ENCODE data around the gene SPTBN1.
"Not testable (repeated sequence)": the region's sequence is repeated elsewhere in the genome, so short reads cannot be mapped to it uniquely, and the experiment has no call there.

Gene SPTBN1

DNA sequence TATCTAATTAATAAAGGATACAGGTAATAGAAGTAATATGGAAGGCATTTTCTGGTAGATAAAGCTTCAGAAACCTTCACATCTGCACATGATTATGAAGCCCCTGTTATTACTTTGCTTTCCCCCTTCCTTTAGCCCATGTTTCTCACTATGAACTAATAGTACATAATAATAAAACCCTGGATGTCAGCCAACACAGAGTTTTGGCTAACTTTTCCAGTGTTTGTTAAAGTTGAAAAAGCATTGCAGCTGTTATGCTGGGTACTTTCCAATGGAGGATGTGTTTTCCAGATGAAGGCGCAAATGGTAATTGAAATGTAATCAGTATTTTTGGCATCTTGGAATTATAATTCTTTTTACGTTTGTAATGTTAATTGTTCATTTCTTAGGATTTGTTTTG lies 43.5 kb downstream of the SPTBN1 start:
- DNase-seq, result no peak

DNA sequence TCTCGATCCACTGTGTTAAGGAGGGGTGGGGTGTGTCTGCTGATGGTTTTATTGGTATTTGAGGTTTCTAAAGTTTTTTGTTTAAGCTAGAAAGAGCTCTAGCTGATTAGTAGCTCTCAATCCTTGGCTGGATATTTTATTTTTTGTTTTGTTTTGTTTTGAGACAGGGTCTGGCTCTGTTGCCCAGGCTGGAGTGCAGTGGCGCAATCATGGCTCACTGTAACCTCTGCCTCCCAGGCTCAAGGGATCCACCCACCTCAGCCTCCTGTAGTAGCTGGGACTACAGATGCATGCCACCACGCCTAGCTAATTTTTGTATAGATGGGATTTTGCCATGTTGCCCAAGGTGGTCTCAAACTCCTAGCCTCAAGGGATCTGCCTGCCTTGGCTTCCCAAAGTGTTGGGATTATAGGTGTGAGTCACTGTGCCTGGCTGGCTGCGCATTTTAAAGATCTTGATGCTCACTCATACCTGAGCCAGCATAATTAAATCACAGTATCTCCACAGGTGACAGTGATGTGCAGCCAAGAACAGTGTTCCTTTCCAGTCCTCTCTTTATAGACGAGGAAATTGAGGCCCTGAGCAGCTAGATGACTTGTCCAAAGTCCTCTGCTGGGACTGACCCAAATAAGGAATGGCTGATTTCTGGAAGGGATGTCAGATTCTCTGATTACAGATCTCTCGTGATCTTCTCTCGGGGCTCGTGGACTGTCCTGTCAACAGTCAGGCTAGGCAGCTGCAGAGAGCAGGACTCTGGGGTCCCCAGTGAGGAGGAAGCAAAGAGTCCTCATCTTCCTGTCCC lies 44.5 kb downstream of the SPTBN1 start:
- no peak for DNase-seq

DNA sequence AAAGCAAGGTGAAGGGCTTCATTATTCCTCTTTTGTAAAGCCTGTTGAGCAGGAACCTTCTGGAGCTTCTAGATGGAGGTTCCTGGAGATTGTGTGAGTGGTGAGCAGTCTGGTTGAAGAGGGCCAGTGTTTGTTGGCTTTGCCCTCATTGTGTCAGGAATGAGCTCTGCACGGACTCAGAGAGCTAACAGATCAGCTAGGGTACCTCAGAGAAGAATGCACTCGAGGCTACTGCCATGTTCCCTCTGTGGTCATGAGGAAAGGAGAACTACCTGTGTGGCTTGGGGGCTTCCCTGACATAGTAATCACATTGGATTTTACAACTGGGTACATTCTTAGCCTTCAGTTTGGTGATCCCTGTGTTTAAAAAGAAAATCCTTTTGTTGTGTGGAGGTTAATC lies 46.6 kb downstream of the SPTBN1 start:
- no peak for DNase-seq

DNA sequence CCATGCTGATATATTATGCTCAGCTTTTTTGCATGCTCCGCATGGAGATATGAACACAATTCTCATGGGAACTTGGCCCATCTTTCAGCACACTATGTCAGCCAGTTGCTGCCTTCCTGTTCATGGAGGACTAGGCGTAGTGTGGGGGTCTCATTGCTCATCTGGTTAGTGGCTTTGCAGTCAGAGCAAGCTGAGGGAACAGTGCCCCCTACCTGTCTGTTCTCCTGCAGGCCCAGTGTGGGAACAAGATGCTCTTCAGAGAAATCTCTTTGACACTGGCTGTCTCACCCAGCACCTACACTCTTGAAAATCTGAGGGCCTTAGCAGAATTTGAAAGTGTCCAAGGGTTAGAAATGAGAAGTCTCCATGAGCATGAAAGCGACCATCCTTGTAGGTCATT lies 47.1 kb downstream of the SPTBN1 start:
- DNase-seq, result peak in 16 of 56 donors; percentile 3 to 35 (median 14)

DNA sequence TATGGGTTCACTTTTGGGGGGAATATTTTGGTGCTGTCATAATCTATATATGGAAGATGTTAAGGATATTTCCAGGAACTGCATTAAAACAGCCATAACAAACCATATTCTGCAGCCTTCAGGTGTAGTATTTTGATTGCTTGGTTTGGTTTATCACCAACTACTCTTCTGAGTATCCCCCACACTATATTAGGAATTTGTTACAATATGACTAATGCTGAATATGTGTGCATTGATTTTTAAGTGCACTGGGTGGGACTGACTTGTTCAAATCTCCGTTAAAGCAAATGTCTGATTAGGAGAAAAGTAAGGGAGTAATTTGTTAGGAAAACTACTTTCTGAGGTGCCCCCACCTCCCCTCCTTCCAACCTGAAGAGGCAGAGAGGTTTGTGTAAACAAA lies 47.7 kb downstream of the SPTBN1 start:
- no peak for DNase-seq

DNA sequence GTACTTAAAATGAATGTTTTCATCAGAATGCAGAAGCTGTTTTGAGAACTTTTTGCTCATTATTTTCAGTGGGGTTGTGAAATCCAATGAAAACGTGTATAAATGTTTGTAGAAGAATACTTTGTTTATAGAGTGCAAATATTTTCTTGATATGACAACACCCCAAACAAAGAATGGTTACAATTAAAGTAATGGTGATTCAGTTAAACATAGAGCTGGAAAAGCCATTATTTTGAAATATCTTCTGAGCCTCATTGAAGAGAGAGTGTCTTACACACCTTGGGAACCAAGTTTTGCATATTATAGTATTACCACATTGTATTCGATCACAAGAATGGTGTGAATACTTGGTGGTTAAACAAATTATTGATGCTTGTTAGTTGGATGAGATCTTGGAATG lies 48.7 kb downstream of the SPTBN1 start:
- DNase-seq, result no peak

DNA sequence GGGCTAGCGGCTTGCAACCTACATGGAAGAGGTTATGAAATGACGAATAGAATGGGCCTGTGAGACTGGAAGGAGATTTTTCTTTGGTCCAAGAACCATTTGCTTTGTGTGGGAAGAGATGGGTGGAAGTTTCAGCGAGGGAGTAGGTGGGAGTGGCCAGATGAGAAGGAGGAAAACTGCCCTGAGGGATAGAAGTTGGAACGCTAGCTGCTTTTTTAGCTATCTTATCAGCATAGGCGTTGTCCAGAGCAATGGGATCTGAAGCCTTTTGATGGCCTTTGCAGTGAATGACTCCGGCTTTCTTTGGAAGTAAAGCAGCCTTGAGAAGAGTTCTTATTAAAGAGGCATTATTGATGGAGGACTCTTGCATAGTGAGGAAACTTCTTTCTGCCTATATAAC lies 52.4 kb downstream of the SPTBN1 start:
- no peak for DNase-seq

DNA sequence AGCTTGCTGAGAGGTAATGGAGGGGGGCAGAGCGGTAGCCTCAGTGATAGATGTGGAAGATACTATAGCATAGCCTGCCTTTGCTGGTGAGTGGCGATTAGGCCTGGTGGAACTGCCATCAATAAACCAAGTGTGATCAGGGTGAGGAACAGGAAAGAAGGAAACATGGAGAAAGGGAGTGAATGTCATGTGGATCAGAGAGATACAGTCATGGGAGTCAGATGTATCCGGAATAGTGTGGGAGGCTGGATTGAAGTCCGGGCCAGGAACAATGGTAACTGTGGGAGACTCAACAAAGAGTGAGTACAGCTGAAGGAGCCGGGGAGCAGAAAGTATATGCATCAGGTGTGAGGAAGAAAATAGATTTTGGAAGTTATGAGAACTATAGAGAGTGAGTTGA lies 52.9 kb downstream of the SPTBN1 start:
- DNase-seq, result not testable (repeated sequence)

DNA sequence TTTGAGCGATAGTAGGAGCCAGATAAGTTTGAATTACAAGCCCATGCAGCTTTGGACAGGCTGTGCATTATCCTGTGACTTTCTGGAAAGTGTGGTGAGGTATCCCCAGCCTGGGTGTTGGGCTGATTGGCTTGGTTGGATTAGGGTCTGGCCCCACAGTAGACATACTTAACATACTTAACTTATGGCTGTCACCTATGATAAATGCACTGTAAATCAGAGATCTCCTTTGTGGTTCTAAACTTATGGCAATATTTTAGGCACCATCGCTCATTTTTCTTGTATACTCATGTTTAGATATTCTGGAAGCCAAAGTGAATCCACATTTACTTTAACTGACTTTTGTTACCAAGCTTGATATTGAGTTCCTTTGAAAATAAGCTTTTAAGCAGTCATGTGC lies 54.8 kb downstream of the SPTBN1 start:
- DNase-seq, result no peak

DNA sequence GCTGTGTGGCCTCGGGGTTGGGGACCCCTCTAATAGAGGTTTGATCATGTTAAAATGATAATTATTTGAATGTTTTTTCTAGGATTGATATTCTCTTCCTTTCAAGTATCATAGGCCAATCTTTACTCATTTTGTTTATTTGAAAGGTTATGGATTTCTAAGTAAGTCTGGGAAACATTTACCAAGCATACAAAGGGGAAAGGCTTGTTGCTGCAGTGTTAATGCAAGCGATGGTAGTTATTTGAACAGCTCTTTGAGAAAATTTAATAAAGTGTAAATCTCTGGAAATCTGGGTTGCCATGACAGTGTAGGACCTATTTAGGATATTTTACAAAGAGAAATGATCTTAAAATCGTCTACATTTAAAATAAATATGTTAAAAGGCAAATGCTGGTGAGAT lies 56.1 kb downstream of the SPTBN1 start:
- no peak for DNase-seq

DNA sequence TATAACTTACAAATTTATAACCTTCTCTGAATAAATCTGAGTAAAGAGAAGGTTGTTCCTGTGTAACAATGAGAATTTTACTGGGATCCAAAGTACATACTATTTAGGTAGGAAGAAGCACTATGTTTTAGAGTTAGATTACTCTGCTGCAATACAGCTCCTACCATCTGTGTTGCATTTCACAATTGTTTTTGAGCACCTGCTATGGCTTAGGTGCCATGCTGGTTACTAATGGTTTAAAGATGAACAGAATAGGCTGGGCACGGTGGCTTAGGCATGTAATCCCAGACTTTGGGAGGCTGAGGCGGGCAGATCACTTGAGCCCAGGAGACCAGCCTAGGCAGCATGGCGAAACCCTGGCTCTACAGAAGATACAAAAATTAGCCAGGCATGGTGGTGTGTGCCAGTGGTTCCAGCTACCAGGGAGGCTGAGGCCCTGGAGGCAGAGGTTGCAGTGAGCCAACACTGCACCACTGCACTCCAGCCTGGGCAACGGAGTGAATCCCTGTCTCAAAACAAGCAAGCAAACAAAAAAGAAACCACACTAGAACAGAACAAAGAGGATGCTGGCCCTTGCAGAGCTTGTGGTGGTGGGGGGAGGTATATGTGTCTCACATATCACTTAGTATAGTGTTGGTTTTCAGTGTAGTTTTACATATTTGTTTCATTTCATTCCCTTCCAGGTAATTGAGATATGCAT lies 56.7 kb downstream of the SPTBN1 start:
- DNase-seq, result no peak

DNA sequence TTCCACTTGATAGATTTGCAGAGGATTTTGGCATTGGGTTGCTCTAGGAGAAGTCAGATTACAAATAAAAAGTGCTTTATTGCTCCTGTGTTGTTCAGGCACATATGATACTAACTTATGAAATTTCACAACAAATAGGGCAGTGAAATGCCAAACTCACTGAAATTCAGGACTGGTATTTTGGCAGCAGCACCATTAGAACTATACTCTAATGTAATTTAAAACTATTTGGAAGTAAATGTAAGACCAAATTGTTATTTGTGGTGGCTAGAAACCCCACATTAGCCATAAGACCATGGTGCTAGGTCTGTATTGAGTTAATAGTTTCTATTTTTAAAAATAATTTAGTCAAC lies 57.2 kb downstream of the SPTBN1 start:
- no peak for DNase-seq

DNA sequence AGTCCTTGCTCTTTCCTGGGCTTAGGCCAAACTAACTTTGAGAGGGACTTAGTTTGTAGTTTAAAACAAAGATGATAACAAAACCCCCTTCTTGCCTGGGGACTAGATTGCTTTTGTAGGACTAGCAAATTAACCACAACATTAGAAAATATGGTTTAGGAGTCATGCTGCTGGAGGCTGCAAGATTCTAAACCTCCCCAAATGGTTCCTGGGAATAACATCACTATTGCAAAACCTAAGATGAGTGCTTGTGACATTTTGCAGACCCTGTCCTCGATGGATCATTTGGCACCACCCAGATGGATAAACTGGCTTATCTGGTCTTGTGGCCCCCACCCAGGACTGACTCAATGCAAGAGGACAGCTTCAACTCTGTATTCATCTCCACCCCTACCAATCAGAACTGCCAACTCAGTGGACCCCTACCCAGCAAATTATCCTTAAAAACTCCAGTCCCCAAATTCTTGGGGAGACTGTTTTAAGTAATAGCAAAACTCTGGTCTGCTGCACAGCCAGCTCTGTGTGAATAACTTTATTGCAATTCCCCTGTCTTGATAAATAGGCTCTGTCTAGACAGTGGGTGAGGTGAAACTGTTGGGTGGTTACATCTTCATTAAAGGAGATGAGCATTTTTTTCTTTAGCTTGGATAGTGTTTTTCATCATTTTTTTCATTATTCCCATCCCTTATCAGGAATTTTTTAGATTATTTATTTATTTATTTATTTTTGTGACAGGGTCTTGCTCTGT lies 58.9 kb downstream of the SPTBN1 start:
- no peak for DNase-seq

DNA sequence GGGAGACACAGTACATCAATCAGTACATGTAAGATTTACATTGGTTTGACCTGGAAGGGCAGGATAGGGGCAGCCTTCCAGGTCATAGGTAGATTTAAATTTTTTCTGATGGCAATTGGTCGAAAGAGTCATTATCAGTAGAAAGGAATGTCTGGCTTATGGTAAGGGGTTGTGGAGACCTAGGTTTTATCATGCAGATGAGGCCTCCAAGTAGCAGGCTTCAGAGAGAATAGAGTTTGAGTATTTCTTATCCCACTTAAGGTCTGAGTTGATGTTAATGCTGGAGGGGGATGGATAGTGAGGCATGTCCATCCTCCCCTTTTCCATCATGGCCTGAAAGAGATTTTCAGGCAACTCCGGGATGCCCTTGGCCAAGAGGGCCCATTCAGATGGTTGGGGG lies 60.7 kb downstream of the SPTBN1 start:
- no peak for DNase-seq

DNA sequence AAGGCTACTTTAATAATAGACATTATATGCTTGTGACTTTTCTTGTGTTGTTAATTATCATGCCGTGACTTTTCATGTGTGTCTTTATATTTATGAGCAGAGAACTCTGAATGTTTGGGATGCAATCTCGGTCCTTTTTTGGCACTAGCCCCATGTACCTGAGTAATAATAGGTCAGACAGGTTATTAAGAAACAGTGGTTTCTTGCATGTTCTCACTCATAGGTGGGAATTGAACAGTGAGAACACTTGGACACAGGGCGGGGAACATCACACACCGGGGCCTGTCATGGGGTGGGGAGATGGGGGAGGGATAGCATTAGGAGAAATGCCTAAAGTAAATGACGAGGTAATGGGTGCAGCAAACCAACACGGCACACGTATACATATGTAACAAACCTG lies 61.9 kb downstream of the SPTBN1 start:
- not testable (repeated sequence) for DNase-seq

DNA sequence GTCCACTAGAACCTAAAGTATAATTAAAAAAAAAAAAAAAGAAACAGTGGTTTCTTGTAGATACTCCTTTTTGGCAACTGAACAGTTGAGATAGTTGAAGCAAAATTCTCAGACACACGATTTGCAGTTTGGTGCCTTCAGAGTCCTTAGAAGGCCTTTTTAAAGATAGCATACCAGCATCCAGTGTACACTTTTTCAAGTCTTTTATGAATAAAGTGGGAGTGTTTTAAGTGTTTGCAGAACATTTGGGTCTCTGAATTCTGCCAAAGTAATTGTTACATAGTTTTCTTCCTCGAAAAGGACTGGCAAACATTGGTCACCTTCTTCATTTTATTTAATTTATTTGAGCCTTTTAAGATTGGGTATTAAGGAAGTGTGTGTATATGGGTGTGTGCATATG lies 62.3 kb downstream of the SPTBN1 start:
- DNase-seq, result no peak

DNA sequence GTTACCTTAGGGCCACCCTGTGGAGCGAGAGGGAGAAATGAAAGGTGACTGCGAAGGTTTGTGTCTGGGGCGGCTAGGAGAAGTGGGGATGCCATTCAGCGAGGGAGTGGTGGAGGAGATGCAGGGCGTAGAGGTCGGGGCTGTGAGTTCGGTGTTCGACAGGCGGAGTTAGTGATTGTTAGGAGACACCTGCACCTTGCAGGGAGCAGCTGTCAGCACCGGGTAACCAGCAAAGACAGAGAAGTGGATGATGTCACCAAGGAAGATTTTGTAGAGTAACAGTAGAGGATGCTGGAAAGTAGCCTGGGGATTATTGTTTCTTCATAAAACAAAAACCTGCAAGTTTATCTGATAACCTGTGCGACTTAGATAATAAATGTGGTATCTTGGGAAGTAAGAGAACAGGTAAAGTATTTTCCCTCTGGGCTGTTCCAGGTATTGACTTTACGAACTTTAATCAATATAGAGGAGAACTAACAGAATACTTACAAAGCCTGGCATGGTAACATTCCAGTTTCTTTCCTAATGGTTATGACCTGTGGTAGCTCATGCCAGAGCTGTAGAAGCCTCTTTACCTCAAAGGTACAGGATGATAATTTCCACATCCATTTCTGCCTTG lies 63.8 kb downstream of the SPTBN1 start:
- no peak for DNase-seq

DNA sequence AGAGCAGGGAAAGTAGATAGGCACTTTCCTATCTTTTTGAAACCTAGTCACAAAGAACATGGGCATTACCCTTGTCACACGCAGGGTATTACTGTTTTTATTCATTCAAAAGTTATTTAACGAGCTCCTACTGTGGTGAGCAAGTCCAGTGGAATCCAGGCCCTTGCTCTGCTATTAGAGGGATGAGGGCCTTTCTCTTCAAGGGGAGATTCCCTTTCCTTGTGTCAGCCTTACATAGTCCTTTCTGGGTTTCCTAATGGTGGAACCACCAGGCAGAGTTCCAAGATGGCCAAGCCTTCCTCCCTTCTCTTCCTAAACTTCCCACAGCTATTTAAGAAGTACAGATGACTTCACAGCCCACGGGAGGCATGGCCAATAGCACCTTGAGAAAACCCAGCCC lies 64.6 kb downstream of the SPTBN1 start:
- DNase-seq, result no peak

DNA sequence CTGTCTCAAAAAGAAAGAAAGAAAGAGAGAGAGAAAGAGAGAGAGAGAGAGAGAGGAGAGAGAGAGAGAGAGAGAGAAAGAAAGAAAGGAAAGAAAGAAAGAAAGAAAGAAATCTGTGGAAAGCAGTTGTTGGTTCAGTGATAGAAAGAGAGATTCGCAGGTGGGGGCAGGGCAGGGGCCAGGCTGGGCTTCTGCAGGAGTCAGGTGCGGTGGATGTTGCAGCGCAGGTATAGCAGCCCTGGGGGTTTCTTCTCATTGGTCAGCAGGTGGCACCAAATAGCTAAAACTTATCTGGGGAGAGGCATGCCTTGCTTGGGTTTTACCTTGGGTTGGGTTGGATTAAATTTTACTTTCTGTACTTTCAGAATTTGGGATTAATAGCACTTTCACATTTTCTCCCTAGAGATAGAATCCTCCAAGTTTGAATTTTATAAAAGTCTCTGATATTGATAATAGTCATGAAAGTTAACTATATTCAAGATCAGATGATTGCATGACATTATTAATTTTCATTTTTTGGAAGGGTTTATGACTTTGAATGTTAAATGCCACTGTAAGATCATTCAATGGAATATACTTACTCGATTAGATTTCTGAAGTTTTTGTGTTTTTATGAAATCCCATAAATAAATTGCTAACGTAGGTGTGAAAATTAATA lies 66.6 kb downstream of the SPTBN1 start:
- peak in 6 of 56 donors; percentile 3 to 16 (median 6) for DNase-seq

DNA sequence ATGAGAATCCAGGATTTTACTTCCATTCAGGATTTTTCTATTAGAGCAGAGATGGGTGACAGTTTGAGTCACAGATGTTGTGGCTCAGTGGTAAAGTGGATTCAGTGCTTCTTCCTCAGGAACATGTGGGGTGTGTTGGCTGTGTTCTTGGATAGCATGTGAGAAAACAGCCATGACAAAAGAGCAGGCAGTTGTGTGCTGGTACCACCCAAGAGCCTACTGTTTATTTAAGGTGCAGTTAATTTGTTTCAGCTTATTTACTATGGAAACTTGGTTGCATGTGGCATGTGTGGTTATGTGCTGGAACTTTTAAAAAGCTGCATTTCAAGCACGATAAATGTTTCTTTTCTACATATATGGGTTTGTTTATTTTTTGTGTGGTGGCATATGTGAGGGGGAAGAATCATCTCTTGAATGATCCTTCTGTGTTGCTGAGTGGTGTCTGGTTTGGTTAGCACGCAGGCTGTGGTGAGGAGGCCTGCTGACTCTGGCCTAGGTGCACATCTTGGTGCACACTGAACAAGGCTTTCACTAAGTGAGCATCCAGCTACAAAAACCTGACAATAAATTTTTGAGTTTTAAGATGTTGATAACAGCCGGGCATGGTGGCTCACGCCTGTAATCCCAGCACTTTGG lies 67.3 kb downstream of the SPTBN1 start:
- DNase-seq, result no peak
